ENCODE results near the gene NME5. TPM values are rescaled to one million over a fixed set of nuclear protein-coding genes. Genes with fewer than 3 reads are reported as not detected.
"Not testable (repeated sequence)": the region's sequence is repeated elsewhere in the genome, so short reads cannot be mapped to it uniquely, and the experiment has no call there.

Gene NME5
- polyA plus RNA-seq, 1 donor: 31.8 TPM

- DNase-seq: no peak
These were observed 57.2 kb downstream of the NME5 start for GRCh38 chr5:138082033-138082432.

GRCh38 chr5:138078006-138078643 lies 61.1 kb downstream of the NME5 start:
- DNase-seq: no peak

GRCh38 chr5:138077064-138077696 lies 62.0 kb downstream of the NME5 start:
- peak; percentile 63 for DNase-seq

- DNase-seq: not testable (repeated sequence)
These were observed 69.2 kb downstream of the NME5 start for GRCh38 chr5:138070026-138070425.

GRCh38 chr5:138068742-138069600 lies 70.3 kb downstream of the NME5 start:
- peak; percentile 37 for DNase-seq

- DNase-seq: no peak
These were observed 71.3 kb downstream of the NME5 start for GRCh38 chr5:138067945-138068344.

Other genes with a start within 250 kb of the NME5 start
- 0.48 TPM for gene PKD2L2, start 250.0 kb downstream of the NME5 start, polyA plus RNA-seq (ENCODE audit: insufficient read length)
- gene FAM13B, start 106.3 kb downstream of the NME5 start, polyA plus RNA-seq (ENCODE audit: insufficient read length): 68.3 TPM
- gene WNT8A, start 55.4 kb downstream of the NME5 start, polyA plus RNA-seq (ENCODE audit: insufficient read length): 0.15 TPM
- 228 TPM for gene BRD8, start 39.2 kb upstream of the NME5 start, polyA plus RNA-seq (ENCODE audit: insufficient read length)
- 61.8 TPM for gene KIF20A, start 39.7 kb upstream of the NME5 start, polyA plus RNA-seq (ENCODE audit: insufficient read length)
- 73.4 TPM for gene CDC23, start 73.9 kb upstream of the NME5 start, polyA plus RNA-seq (ENCODE audit: insufficient read length)
- 3.2 TPM for gene GFRA3, start 135.2 kb upstream of the NME5 start, polyA plus RNA-seq (ENCODE audit: insufficient read length)
- 11.7 TPM for gene CDC25C, start 192.4 kb upstream of the NME5 start, polyA plus RNA-seq (ENCODE audit: insufficient read length)
- gene FAM53C, start 198.8 kb upstream of the NME5 start, polyA plus RNA-seq (ENCODE audit: insufficient read length): 35.2 TPM
- gene KDM3B, start 213.3 kb upstream of the NME5 start, polyA plus RNA-seq (ENCODE audit: insufficient read length): 116 TPM